Large intestine (tissue), 3 donors: ENCODE data around the gene KRTAP10-6. TPM values are rescaled to one million over a fixed set of nuclear protein-coding genes. Genes with fewer than 3 reads are reported as not detected.

ENCODE experiments used
- DNase-seq, 2 donors: peaks; one replicate each; pipeline versions ENCODE4 v3.0.0 to v3.0.0-alpha.2; 2013
- H3K27ac ChIP-seq: one replicate; pipeline ENCODE4 v1.5.1; 2013; ENCODE audit warnings: low read length
- H3K27me3 ChIP-seq: 2 replicates; pipeline ENCODE4 v1.6.1; 2013; ENCODE audit warnings: low read length; ENCODE audit not compliant: control insufficient read depth, insufficient read depth
- H3K36me3 ChIP-seq: 2 replicates; pipeline ENCODE4 v1.6.1; 2013; ENCODE audit warnings: low read length; ENCODE audit not compliant: control insufficient read depth, insufficient read depth
- H3K4me1 ChIP-seq: one replicate; pipeline ENCODE4 v1.6.1; 2013; ENCODE audit warnings: low read length; ENCODE audit not compliant: control insufficient read depth, insufficient read depth
- H3K4me3 ChIP-seq: one replicate; pipeline ENCODE4 v1.5.1; 2013; ENCODE audit warnings: low read length
- H3K9me3 ChIP-seq: one replicate; pipeline ENCODE4 v1.6.1; 2013; ENCODE audit warnings: mild to moderate bottlenecking, low read depth, low read length, moderate library complexity; ENCODE audit not compliant: control insufficient read depth
- WGBS: methylation state at CpG from one replicate; pipeline ENCODE4 v1.1.5; 2013; ENCODE audit warnings: low lambda C conversion rate; ENCODE audit not compliant: insufficient coverage; 5-methylcytosine and 5-hydroxymethylcytosine counted together
- polyA plus RNA-seq: library from polyadenylated mRNA; unstranded; fragments of 120-200 nt; gene quantifications from one replicate; pipeline ENCODE4 v1.2.1, GENCODE V29; 2013

The KRTAP10-6 gene
- polyA plus RNA-seq, 1 donor: not detected

GRCh38 chr21:44542716-44543115 lies 49.6 kb downstream of the KRTAP10-6 start:
- H3K36me3 ChIP-seq: no peaks in the 10 kb centered on the region

More at GRCh38 chr21:44542716-44543115, 49.6 kb downstream of the KRTAP10-6 start:
- Histone ChIP-seq H3K9me3 (peaks cover 5% of the 10 kb centered on the region), H3K4me1 (no peaks in the 10 kb centered on the region), H3K27me3 (no peaks in the 10 kb centered on the region), H3K27ac (no peak overlapping the region), H3K4me3 (no peak overlapping the region)
- 80% methylated on average over 1 of the region's 1 CpG for WGBS
- no peak for DNase-seq

Other genes starting within 250 kb of the KRTAP10-6 start
- gene TRPM2, start 238.9 kb downstream of the KRTAP10-6 start, polyA plus RNA-seq: 2.2 TPM
- gene LRRC3, start 137.0 kb downstream of the KRTAP10-6 start, polyA plus RNA-seq: 18.8 TPM
- gene KRTAP10-1, start 52.3 kb downstream of the KRTAP10-6 start, polyA plus RNA-seq: not detected
- not detected for gene KRTAP10-2, start 41.0 kb downstream of the KRTAP10-6 start, polyA plus RNA-seq
- not detected for gene KRTAP10-3, start 33.7 kb downstream of the KRTAP10-6 start, polyA plus RNA-seq
- gene KRTAP10-4, start 18.8 kb downstream of the KRTAP10-6 start, polyA plus RNA-seq: not detected
- gene KRTAP10-5, start 11.9 kb downstream of the KRTAP10-6 start, polyA plus RNA-seq: not detected
- gene KRTAP10-7, start 8.1 kb upstream of the KRTAP10-6 start, polyA plus RNA-seq: not detected
- not detected for gene KRTAP10-8, start 19.6 kb upstream of the KRTAP10-6 start, polyA plus RNA-seq
- gene KRTAP10-9, start 34.6 kb upstream of the KRTAP10-6 start, polyA plus RNA-seq: not detected
- not detected for gene KRTAP10-10, start 44.9 kb upstream of the KRTAP10-6 start, polyA plus RNA-seq
- not detected for gene KRTAP10-11, start 53.9 kb upstream of the KRTAP10-6 start, polyA plus RNA-seq
- gene KRTAP12-4, start 62.2 kb upstream of the KRTAP10-6 start, polyA plus RNA-seq: not detected
- gene KRTAP12-3, start 65.4 kb upstream of the KRTAP10-6 start, polyA plus RNA-seq: not detected
- not detected for gene KRTAP12-2, start 74.4 kb upstream of the KRTAP10-6 start, polyA plus RNA-seq
- not detected for gene KRTAP12-1, start 89.7 kb upstream of the KRTAP10-6 start, polyA plus RNA-seq
- gene KRTAP10-12, start 104.7 kb upstream of the KRTAP10-6 start, polyA plus RNA-seq: not detected
- 0.55 TPM for gene TSPEAR, start 119.1 kb upstream of the KRTAP10-6 start, polyA plus RNA-seq
- gene UBE2G2, start 209.3 kb upstream of the KRTAP10-6 start, polyA plus RNA-seq: 97.1 TPM
- 94.4 TPM for gene SUMO3, start 225.6 kb upstream of the KRTAP10-6 start, polyA plus RNA-seq